GM19438 (cell line): Measurements from ENCODE around the gene GNG7.
"Not testable (repeated sequence)": the region's sequence is repeated elsewhere in the genome, so short reads cannot be mapped to it uniquely, and the experiment has no call there.

ENCODE experiments used
- ATAC-seq: cut with Tn5 transposase; IDR thresholded peaks from one replicate; pipeline ENCODE4 v1.9.1; 2021; ENCODE audit warnings: low read depth; ENCODE audit not compliant: unreplicated experiment

Gene GNG7

GRCh38 chr19:2627319-2627829 is 75.1 kb downstream of the GNG7 start:
- peak; percentile 49 for ATAC-seq

GRCh38 chr19:2625434-2625833 is 77.1 kb downstream of the GNG7 start:
- ATAC-seq: no peak

GRCh38 chr19:2624537-2625091 is 77.9 kb downstream of the GNG7 start:
- no peak for ATAC-seq

DNA sequence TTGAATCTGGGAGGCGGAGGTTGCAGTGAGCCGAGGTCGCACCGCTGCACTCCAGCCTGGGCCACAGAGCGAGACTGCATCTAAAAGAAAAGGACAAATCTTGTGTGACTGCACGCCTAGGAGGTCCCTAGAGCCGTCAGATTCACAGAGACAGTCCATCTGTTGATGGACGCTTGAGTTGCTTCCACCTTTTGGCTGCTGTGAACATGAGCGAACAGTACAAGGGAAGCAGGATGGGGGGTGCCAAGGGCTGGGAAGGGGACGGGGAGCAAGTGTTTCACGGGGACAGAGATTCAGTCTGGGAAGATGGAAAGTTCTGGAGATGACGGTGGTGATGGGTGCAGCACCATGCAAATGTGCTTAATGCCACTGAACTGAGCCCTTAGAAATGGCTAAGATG is 78.7 kb downstream of the GNG7 start:
- ATAC-seq: no peak

- not testable (repeated sequence) for ATAC-seq
Measured at GRCh38 chr19:2622371-2622961, 80.0 kb downstream of the GNG7 start.

- no peak for ATAC-seq
Measured at GRCh38 chr19:2619076-2619475, 83.4 kb downstream of the GNG7 start.

- no peak for ATAC-seq
Measured at GRCh38 chr19:2618611-2619010, 83.9 kb downstream of the GNG7 start.

DNA sequence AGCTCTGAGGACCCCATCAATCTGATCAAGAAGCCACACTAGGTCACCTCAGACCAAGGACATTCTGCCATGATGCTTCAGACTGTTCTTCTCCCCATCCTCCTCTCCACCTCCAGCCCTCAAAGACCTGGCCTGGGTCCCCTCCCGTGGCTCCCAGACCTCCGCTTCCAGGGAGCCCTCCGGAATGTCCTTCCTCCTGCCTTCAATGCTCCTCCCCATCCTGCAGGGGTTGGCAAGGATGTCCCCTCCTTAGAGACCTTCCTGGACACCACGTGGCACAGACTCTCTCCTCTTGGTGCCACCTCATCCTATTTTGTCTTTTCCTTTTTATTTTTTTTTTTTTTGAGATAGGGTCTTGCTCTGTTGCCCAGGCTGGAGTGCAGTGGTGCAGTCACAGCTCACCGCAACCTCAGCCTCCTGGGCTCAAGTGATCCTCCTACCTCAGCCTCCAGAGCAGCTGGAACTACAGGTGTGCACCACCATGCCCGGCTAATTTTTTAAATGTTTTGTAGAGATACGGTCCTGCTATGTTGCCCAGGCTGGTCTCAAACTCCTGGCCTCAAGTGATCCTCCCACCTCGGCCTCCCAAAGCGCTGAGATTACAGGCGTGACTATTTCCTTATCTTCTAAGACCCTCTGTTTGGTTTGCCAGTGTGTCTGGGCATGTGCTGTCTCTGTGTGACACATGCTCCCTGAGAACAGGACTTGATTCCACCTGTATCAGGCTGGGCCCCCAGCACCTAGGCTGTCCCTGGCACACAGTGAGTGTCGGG is 84.9 kb downstream of the GNG7 start:
- no peak for ATAC-seq

GRCh38 chr19:2616741-2617392 is 85.6 kb downstream of the GNG7 start:
- no peak for ATAC-seq

DNA sequence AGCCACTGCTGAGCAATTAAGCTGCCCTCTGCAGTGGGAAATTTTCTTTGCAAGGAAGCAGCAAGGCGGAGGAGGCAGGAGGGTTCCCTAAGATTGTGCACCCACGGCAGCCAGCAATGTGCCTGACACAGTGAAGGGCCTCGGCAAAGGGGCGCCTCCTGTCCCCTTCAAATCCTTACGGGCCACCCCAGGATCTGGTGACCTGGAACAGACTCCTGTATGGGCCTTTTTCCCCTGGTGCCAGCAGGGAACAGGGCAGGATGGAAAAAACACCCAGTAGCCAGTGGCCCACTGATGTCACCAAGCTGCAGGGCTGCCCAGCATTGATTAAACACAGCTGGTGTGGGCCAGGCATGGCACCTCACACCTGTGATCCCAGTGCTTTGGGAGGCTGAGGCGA is 86.7 kb downstream of the GNG7 start:
- ATAC-seq: no peak

DNA sequence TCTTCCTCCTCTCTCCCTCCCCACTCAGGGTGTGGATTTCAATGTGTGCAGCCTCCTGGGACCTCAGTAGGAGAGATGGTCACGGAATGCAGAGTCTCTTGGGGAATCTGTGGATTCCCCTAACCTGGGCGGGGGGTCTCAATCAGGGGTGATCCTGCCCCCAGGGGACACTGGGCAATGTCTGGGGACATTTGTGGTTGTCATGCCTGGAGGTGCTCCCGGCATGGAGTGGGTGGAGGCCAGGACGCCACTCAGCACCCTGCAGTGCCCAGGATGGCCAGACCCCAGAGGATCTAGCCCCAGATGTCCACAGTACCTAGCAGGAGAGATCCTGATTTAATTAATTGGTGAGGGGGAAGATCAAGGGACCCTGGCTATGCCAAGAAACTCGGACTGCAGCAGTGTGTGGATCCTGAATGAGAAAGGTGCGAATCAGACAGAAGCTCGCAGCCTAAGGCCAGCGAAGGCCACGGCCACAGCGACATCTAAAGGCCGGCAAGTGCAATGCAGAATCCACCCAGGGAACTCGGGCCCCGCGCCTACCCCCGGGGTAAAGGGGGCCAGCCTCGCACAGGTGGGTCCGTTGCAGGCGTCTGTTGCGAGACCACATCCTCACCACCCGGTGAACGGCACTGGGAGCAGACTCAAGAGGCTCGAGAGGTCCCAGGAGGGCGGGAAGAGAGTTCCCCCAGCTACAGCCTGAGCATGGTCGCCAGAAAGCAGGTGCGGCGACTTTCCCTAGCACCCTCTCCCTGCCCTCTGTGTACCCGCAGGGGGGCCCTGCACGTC is 88.8 kb downstream of the GNG7 start:
- ATAC-seq: no peak

- ATAC-seq: no peak
Measured at GRCh38 chr19:2612619-2613249, 89.8 kb downstream of the GNG7 start.

DNA sequence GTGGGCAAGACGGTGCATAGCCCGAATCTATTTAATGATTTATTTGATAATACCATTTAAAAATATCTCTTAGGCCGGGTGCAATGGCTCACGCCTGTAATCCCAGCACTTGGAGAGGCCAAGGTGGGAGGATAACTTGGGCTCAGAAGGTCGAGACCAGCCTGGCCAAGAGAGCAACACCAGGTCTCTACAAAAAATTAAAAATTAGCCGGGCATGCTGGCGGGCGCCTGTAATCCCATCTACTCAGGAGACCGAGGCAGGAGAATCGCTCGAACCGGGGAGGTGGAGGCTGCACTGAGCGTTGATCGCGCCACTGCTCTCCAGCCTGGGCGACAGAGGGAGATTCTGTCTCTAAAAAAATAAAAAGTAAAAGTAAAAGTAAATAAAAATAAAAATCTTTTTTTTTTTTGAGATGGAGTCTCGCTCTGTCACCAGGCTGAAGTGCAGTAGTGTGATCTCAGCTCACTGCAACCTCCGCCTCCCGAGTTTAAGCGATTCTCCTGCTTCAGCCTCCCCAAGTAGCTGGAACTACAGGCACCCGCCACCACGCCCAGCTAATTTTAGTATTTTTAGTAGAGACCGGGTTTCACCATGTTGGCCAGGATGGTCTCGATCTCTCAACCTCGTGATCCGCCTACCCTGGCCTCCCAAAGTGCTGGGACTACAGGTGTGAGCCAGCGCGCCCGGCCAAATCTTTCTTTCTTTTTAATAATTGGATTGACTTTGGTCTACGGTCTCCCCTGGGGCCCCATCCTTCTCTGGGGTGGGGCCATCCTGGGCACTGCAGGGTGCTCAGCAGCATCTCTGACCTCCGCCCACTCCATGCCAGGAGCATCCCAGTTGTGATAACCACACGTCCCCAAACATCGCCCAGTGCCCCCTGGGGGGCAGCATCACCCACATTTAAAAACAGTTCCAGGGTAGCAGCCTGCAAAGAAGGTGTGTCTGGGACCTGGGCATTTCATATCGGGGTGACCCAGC is 90.7 kb downstream of the GNG7 start:
- ATAC-seq: no peak

DNA sequence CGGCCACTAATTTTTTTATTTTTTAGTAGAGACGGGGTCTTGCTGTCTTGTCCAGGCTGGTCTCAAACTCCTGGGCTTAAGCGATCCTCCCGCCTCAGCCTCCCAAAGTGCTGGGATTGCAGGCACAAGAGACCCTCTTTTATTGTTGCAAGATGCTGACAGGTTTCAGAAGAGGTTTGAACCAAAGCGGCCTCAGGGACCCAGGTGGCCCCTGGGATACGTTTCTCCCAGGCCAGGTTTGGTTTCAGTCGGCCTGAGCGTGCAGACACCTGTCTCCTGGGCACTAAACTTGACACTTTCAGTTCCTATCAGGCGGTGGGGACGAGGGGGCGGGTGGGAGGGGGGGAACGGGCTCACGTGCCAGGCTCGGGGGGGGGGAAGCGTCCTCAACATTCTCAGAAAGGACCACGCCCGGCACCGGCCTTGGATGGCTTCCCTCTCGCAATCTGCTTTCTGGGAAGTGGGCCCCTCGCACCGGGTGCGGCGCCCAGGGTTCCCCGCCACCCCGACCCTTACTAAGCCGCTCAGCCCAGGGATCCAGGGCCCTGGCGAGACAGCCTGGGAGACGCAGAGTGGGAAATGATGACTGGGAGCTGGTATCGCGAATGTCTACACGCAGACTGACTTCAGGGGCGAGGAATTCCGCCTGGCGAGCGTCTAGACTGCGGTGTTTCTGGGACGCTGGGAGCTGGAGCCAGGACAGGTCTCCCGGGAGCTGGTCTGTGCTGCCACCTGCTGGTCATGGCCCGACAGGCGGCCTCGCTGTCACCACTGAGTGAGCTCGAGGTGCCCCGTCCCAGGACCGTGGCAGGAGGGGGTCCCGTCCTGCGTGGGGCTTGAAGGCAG is 91.6 kb downstream of the GNG7 start:
- no peak for ATAC-seq

DNA sequence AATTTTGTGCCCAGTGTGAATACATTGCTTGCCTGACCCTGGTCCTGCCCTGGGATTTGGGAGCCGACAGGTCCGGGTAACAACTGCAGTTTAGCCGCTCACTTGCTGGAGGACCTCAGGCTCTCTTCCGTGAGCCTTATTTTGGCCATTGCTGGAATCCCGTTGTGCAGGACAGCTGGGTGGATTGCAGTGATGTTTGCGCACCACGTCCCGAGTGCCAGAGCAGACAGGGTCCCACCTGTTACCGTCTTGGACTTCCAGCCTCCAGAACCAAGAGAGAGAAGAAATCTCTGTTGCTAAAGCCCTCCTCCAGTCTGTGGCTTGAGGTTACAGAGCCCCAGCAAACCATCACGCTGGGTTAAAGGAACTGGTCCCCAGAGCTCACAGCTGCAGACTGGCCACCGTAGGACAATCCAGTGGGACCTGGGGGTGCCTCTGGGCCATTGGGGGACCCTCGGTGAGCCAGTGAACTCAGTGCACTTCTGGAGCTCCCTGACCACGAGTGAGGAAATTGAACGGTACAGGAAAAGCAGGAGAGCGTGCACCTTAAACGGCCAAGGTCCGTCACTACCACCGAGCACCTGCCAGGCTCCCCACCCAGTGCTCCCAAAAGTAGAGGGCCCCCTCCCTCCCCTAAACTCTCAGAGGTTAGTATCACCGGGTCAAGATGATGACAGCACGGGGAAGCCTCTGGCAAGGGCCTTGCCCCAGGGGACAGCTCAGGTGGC is 92.9 kb downstream of the GNG7 start:
- no peak for ATAC-seq

- ATAC-seq: not testable (repeated sequence)
Measured at GRCh38 chr19:2609034-2609388, 93.5 kb downstream of the GNG7 start.

- ATAC-seq: no peak
Measured at GRCh38 chr19:2608602-2608922, 93.9 kb downstream of the GNG7 start.
